Activated naive CD8-positive, alpha-beta T cell treated with anti-CD3 and anti-CD28 coated beads, Interleukin-2, amount 10 ng/mL, durations not matched to agents 7 days and 5 days (primary cell): ENCODE measurements around the gene OR4D1. TPM values are rescaled to one million over a fixed set of nuclear protein-coding genes. Genes with fewer than 3 reads are reported as not detected.
"Not testable (repeated sequence)": the region's sequence is repeated elsewhere in the genome, so short reads cannot be mapped to it uniquely, and the experiment has no call there.

ENCODE experiments used
- ATAC-seq: fragments of 150-1000 bp; cut with Tn5 transposase; one replicate; pipeline ENCODE4 v1.10.0; 2021; ENCODE audit warnings: low read depth, moderate library complexity
- POLR2A ChIA-PET: fragments of 350-600 bp; sonication (Branson Sonifier 250); formaldehyde crosslinking; loops from one replicate; lab custom pipeline; 2021; ENCODE audit warnings: antibody characterized with exemption; lab: Charles Lee
- DNase-seq: peaks from one replicate; pipeline ENCODE4 v3.0.0; 2021
- H3K27ac Mint-ChIP-seq: one replicate; pipeline ENCODE4 v1.8.0; 2022; ENCODE audit warnings: mild to moderate bottlenecking, mixed read lengths
- H3K27me3 Mint-ChIP-seq: one replicate; pipeline ENCODE4 v1.8.0; 2022; ENCODE audit warnings: mild to moderate bottlenecking, moderate library complexity, mixed read lengths
- H3K36me3 Mint-ChIP-seq: one replicate; pipeline ENCODE4 v1.8.0; 2021; ENCODE audit warnings: mild to moderate bottlenecking, mixed read lengths
- H3K4me1 Mint-ChIP-seq: one replicate; pipeline ENCODE4 v1.8.0; 2021; ENCODE audit warnings: mixed read lengths
- H3K4me3 Mint-ChIP-seq: one replicate; pipeline ENCODE4 v1.8.0; 2022; ENCODE audit warnings: mild to moderate bottlenecking, moderate library complexity, mixed read lengths
- H3K9me3 Mint-ChIP-seq: one replicate; pipeline ENCODE4 v1.8.0; 2021; ENCODE audit warnings: mixed read lengths
- total RNA-seq, 2 experiments: library from RNA; stranded (reverse); gene quantifications; one replicate each; pipeline ENCODE4 v1.2.3, GENCODE V29; 2021

The OR4D1 gene
- total RNA-seq, 2 experiments from 2014 or later, result 0.65 to 0.72 TPM

GRCh38 chr17:58127846-58128245 is 20.3 kb upstream of the OR4D1 start:
- H3K36me3 Mint-ChIP-seq, result no peaks in the 10 kb centered on the region
- DNase-seq (no peak), ATAC-seq (no peak)
- H3K27ac Mint-ChIP-seq, result no peak overlapping the region
- H3K9me3 Mint-ChIP-seq, result peaks cover 1% of the 10 kb centered on the region
- H3K4me1 Mint-ChIP-seq, result no peaks in the 10 kb centered on the region
- H3K4me3 Mint-ChIP-seq, result no peak overlapping the region
- H3K27me3 Mint-ChIP-seq, result peaks cover 11% of the 10 kb centered on the region
- POLR2A ChIA-PET, result no interaction called here

DNA sequence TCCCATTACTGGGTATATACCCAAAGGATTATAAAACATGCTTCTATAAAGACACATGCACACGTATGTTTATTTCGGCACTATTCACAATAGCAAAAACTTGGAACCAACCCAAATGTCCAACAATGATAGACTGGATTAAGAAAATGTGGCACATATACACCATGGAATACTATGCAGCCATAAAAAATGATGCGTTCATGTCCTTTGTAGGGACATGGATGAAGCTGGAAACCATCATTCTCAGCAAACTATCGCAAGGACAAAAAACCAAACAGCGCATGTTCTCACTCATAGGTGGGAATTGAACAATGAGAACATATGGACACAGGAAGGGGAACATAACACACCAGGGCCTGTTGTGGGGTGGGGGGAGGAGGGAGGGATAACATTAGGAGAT is 15.5 kb upstream of the OR4D1 start:
- peaks cover 23% of the 10 kb centered on the region for H3K27me3 Mint-ChIP-seq
- H3K9me3 Mint-ChIP-seq, H3K4me3 Mint-ChIP-seq, POLR2A ChIA-PET, H3K4me1 Mint-ChIP-seq, H3K36me3 Mint-ChIP-seq, ATAC-seq, H3K27ac Mint-ChIP-seq, DNase-seq: not testable (repeated sequence)

GRCh38 chr17:58136669-58137279 is 11.4 kb upstream of the OR4D1 start:
- H3K4me1 Mint-ChIP-seq, result no peaks in the 10 kb centered on the region
- H3K27ac Mint-ChIP-seq, result no peak overlapping the region
- POLR2A ChIA-PET, result no interaction called here

DNA sequence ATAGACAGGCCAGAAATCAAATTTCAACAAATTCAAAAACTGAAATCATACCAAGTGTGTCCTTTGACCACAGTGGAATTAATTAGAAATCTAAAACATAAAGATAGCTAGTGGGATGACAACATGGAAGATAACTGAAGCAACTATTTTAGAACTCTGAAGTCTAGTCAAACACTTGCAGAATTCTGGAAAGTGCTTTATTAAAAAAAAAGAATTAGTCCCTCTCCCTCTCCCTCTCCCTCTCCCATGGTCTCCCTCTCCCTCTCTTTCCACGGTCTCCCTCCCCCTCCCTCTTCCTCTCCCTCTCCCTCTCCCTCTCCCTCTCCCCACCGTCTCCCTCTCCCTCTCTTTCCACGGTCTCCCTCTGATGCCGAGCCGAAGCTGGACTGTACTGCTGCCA is 6.7 kb upstream of the OR4D1 start:
- Mint-ChIP-seq H3K27ac (no peak overlapping the region), H3K36me3 (peaks cover 10% of the 10 kb centered on the region), H3K27me3 (peaks cover 14% of the 10 kb centered on the region), H3K4me1 (no peaks in the 10 kb centered on the region), H3K4me3 (no peak overlapping the region), H3K9me3 (peaks cover 15% of the 10 kb centered on the region)
- POLR2A ChIA-PET, result no interaction called here
- no peak for ATAC-seq
- DNase-seq, result no peak

More at GRCh38 chr17:58136669-58137279, 11.4 kb upstream of the OR4D1 start:
- DNase-seq (no peak), ATAC-seq (no peak)
- H3K27me3 Mint-ChIP-seq, result peaks cover 20% of the 10 kb centered on the region
- H3K9me3 Mint-ChIP-seq, result peaks cover 3% of the 10 kb centered on the region
- no peak overlapping the region for H3K4me3 Mint-ChIP-seq
- no peaks in the 10 kb centered on the region for H3K36me3 Mint-ChIP-seq

DNA sequence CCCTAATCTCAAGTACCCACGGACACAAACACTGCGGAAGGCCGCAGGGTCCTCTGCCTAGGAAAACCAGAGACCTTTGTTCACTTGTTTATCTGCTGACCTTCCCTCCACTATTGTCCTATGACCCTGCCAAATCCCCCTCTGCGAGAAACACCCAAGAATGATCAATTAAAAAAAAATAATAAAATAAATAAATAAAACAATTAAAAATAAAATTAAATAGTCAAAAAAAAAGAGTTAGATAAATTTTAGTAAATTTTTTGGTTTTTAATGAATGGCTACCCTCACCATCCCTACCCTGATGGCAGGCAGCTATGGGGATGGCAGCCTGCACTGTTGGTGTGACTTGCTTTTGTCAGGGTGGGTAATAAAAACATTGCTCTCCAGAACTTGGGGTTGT is 4.8 kb upstream of the OR4D1 start:
- H3K27ac Mint-ChIP-seq, POLR2A ChIA-PET, H3K4me3 Mint-ChIP-seq, ATAC-seq, DNase-seq, H3K4me1 Mint-ChIP-seq: not testable (repeated sequence)
- H3K9me3 Mint-ChIP-seq, result peaks cover 19% of the 10 kb centered on the region
- H3K36me3 Mint-ChIP-seq, result peaks cover 10% of the 10 kb centered on the region
- peaks cover 15% of the 10 kb centered on the region for H3K27me3 Mint-ChIP-seq

- POLR2A ChIA-PET, result no interaction called here
- H3K36me3 Mint-ChIP-seq, result peaks cover 10% of the 10 kb centered on the region
- DNase-seq (no peak), ATAC-seq (no peak)
- no peaks in the 10 kb centered on the region for H3K4me1 Mint-ChIP-seq
- H3K4me3 Mint-ChIP-seq, result no peak overlapping the region
- H3K9me3 Mint-ChIP-seq, result peaks cover 19% of the 10 kb centered on the region
- H3K27me3 Mint-ChIP-seq, result peaks cover 15% of the 10 kb centered on the region
- no peak overlapping the region for H3K27ac Mint-ChIP-seq
These were observed 3.4 kb upstream of the OR4D1 start for GRCh38 chr17:58144801-58145200.

DNA sequence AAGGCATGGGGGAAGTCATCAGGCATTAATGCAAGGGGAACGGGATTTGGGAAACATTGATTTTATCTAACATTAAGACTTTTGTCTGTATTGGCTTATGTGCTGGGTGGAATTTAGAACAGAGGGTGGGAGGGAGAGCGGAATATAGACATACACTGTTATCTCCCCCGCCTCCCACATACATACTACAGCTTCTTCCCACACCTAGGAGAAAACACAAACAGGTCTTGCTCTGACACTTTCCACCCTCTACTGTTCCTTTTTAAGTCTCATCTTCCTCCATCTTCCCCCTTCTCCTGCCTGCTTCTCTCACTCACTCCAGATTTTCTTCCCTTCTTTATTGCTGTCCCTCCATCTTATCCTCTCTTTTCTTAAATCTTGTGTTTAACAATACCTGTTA is 425 bp downstream of the OR4D1 start:
- Mint-ChIP-seq H3K36me3 (peaks cover 10% of the 10 kb centered on the region), H3K4me1 (peaks cover 18% of the 10 kb centered on the region), H3K4me3 (no peak overlapping the region), H3K9me3 (peaks cover 19% of the 10 kb centered on the region), H3K27ac (no peak overlapping the region), H3K27me3 (peaks cover 14% of the 10 kb centered on the region)
- DNase-seq (no peak), ATAC-seq (no peak)
- POLR2A ChIA-PET, result no interaction called here

GRCh38 chr17:58150394-58150793 is 2.2 kb downstream of the OR4D1 start:
- H3K4me1 Mint-ChIP-seq, result peaks cover 26% of the 10 kb centered on the region
- H3K27me3 Mint-ChIP-seq, result peaks cover 11% of the 10 kb centered on the region
- DNase-seq, result no peak
- POLR2A ChIA-PET, result no interaction called here
- ATAC-seq, result no peak
- H3K36me3 Mint-ChIP-seq, result peaks cover 1% of the 10 kb centered on the region
- H3K9me3 Mint-ChIP-seq, result peaks cover 10% of the 10 kb centered on the region
- H3K4me3 Mint-ChIP-seq, result no peak overlapping the region
- no peak overlapping the region for H3K27ac Mint-ChIP-seq

DNA sequence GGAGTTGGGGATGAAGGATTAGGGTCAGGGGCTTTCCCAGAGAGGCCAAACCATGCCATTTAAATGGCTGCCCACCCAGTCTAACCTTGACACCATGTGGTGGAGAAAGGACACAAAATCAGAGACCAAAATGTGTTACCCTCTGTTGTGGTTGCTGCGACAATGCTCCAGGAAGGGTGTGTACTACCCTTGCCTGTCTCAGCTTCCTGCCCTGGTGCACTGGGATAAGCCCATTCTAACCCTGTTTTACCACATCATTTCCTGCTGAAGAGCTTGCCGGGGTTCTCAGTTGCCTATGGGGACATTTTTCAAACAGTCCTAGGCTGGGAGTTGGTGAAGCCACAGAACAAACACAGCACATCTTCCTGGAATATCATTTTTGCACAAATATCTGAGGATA is 4.9 kb downstream of the OR4D1 start:
- Mint-ChIP-seq H3K4me3 (peak overlapping the region; percentile 47), H3K9me3 (no peaks in the 10 kb centered on the region), H3K27me3 (peaks cover 8% of the 10 kb centered on the region), H3K36me3 (peaks cover 4% of the 10 kb centered on the region), H3K27ac (peak overlapping the region; percentile 79), H3K4me1 (peaks cover 36% of the 10 kb centered on the region)
- peak; percentile 42 for DNase-seq
- POLR2A ChIA-PET, result interaction anchor here (1.1 to 2.1 kb wide), 2 partner anchors 18 to 70 kb away, joined by 3 to 5 read pairs; partner anchors contain the start of gene DYNLL2
- ATAC-seq, result peak; percentile 84

DNA sequence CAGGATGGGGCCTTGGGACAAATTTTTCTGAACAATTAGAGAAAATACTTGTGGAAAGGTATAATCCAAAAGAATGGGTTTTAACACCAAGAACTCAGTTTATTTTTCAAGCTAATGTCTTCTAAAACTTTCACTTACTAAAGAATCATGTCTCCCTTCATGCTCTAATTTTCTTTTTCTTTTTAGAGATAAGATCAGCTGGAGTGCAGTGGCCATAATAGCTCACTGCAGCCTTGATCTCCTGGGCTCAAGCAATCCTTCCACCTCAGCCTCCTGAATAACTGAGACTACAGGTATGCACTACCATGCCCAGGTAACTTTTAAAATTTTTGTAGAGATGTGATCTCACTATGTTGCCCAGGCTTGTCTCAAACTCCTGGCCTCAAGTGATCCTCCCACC is 5.5 kb downstream of the OR4D1 start:
- peaks cover 4% of the 10 kb centered on the region for H3K27me3 Mint-ChIP-seq
- peak overlapping the region; percentile 47 for H3K4me3 Mint-ChIP-seq
- H3K9me3 Mint-ChIP-seq, result no peaks in the 10 kb centered on the region
- no peak for ATAC-seq
- H3K27ac Mint-ChIP-seq, result peak overlapping the region; percentile 67
- peaks cover 37% of the 10 kb centered on the region for H3K4me1 Mint-ChIP-seq
- POLR2A ChIA-PET, result interaction anchor here (1.1 to 2.1 kb wide), 2 partner anchors 17 to 71 kb away, joined by 3 to 5 read pairs; partner anchors contain the start of gene DYNLL2
- H3K36me3 Mint-ChIP-seq, result peaks cover 4% of the 10 kb centered on the region
- no peak for DNase-seq

DNA sequence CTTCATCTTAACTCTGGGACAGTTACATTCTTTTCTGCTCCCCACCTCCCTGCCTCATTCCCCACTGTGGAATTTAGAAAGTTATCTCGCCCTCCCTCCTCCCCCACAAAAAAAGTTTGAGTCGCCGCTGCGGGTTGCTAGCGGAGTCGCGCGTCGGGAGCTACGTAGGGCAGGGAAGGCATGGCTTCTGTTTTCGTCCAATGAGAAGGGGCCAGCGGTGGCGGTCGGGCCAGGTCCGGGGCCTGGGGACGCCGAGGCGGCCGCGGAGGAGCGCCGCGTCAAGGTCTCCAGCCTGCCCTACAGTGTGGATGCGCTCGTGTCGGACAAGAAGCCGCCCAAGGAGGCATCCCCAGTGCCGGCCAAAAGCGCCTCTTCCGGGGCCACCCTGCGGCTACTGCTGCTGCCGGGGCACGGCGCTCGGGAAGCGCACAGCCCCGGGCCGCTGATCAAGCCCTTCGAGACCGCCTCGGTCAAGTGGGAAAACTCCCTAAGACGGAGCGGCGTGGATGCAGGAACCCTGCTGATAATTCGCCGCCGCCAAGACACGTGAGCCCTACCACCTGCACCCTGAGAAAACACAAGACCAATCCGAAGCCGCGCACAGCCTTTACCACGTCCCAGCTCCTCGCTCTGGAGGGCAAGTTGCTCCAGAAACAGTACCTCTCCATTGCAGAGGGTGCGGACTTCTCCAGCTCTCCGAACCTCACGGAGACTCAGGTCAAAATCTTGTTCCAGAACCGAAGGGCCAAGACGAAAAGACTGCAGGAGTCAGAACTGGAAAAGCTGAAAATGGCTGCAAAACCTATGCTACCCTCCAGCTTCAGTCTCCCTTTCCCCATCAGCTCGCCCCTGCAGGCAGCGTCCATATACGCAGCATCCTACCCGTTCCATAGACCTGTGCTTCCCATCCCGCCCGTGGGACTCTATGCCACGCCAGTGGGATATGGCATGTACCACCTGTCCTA is 8.9 kb downstream of the OR4D1 start:
- Mint-ChIP-seq H3K4me3 (peak overlapping the region; percentile 90), H3K4me1 (peaks cover 34% of the 10 kb centered on the region), H3K36me3 (peaks cover 8% of the 10 kb centered on the region), H3K9me3 (no peaks in the 10 kb centered on the region), H3K27me3 (no peaks in the 10 kb centered on the region), H3K27ac (peak overlapping the region; percentile 70)
- peak; percentile 69 for DNase-seq
- POLR2A ChIA-PET, result interaction anchor here (1.2 to 1.8 kb wide), 3 partner anchors 74 to 171 kb away, joined by 3 to 6 read pairs (median 5); partner anchors contain the start of genes DYNLL2 and SRSF1
- ATAC-seq, result peak; percentile 59

DNA sequence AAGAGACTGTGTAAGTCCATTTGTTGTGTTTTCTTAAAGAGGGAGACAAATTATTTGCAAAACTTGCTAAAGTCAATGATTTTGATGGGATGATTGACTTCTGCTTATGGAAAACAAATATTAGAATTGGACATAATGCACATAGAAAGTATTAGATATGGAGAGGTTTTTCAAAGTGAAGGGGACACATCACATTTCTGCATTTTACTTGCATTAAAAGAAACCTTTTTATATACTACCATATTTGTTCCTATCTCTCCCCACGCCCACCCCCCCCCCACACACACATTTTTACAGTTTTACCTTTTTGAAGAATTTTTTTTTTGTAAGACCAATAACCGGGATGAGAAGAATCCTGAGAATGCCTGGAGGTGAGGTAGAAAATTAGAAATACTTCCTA is 10.0 kb downstream of the OR4D1 start:
- ATAC-seq (no peak), DNase-seq (no peak)
- Mint-ChIP-seq H3K27me3 (peaks cover 3% of the 10 kb centered on the region), H3K9me3 (no peaks in the 10 kb centered on the region), H3K4me1 (peaks cover 23% of the 10 kb centered on the region), H3K4me3 (no peak overlapping the region), H3K27ac (no peak overlapping the region), H3K36me3 (peaks cover 8% of the 10 kb centered on the region)
- POLR2A ChIA-PET, result no interaction called here

DNA sequence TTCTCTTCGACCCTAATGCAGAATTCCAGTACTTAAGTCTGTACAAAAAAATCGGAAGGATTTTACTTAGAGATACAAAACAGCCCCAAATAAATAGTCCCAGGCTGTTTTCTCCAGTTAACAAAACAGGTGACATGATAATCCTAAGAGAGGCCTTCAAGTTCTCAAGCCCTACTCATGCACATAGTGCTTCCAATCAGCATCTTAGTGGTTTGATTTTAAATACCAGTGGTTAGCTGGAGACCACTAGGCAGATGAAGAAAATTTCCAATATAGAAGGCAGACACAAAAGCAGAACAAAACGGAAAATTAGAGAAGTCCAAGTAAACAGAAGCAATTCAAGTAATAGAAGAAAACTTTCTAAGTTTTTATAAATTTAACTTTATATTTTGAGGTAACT is 13.4 kb downstream of the OR4D1 start:
- ATAC-seq, result no peak
- peaks cover 11% of the 10 kb centered on the region for H3K27me3 Mint-ChIP-seq
- no peak overlapping the region for H3K4me3 Mint-ChIP-seq
- H3K27ac Mint-ChIP-seq, result no peak overlapping the region
- H3K4me1 Mint-ChIP-seq, result peaks cover 10% of the 10 kb centered on the region
- POLR2A ChIA-PET, result no interaction called here
- H3K36me3 Mint-ChIP-seq, result peaks cover 4% of the 10 kb centered on the region
- no peak for DNase-seq
- no peaks in the 10 kb centered on the region for H3K9me3 Mint-ChIP-seq
